ENCODE results near the gene GJC3. TPM values are rescaled to one million over a fixed set of nuclear protein-coding genes. Genes with fewer than 3 reads are reported as not detected.

GJC3 gene
- total and polyA plus RNA-seq, 2 of the 13 experiments (the other 11 are each of a cell fraction or from before 2014, with no cell fraction given): 0.75 to 1.4 TPM

DNA sequence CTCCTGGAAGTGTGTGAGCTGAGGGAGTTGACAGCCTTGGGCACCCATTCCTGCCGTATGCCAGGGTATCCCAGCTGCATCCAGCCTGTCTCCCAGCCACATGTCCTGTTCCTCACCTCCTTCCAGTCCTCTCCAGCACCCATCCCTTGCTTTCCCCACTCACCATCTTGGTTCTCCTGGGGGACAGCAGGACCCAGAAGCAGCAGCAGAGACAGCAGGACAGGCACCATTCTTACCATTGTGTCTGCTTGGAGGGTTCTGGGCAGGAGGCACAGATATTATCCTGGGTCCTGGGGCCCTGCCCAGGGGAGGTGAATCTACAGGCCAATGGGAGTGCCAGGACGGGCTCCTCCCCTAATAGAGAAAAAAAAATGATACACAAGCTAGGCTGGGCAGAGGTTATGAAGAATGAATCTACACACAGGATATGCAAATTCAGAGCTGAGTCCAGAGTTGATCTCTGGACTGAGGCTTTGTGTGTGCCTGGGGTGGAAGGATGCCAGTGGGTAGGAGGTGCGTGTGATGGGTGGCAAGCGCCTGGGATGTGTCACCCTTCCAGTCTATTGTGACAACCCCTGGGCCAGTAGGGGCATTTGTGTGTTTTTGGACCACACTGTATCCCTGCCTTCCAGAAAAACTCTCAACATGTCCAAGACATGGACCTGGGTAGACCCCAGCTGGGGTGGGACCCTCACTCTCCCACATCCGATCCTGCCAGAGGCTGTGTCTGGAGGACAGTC, 46.5 kb upstream of the GJC3 start, which contains the start of gene AZGP1 (continued):
- TF ChIP-seq ZNF883 (CRISPR knock-in tag; IDR thresholded peaks at IDR 0.05; ENCODE audit: not compliant biosample characterization) (no peak), NONO (IDR thresholded peaks at IDR 0.05) (no peak), NONO (CRISPR knock-in tag; conservative IDR thresholded peaks at IDR 0.05) (no peak; the same call in 1 of the 2 replicates), ZNF17 (CRISPR knock-in tag; IDR thresholded peaks at IDR 0.05) (no peak), NFATC3 (CRISPR knock-in tag; IDR thresholded peaks at IDR 0.05) (no peak), ZNF251 (CRISPR knock-in tag; IDR thresholded peaks at IDR 0.05) (no peak), ARHGAP35 (CRISPR knock-in tag; IDR thresholded peaks at IDR 0.05; ENCODE audit: borderline replicate concordance) (no peak), ZNF274 (CRISPR knock-in tag; IDR thresholded peaks at IDR 0.05) (no peak), POLR2A (IDR thresholded peaks at IDR 0.05; ENCODE audit: insufficient read depth in 1 of 2, low read depth in 2 of 2, low read length in 2 of 2) (peak; percentile 60 to 88), MXI1 (IDR thresholded peaks at IDR 0.05; ENCODE audit: borderline replicate concordance, low read depth, low read length) (peak; percentile 56; the same call in 1 of the 3 replicates), ZMYM2 (CRISPR knock-in tag; IDR thresholded peaks at IDR 0.05) (no peak), ZNF546 (CRISPR knock-in tag; conservative IDR thresholded peaks at IDR 0.05) (no peak), DBP (CRISPR knock-in tag; IDR thresholded peaks at IDR 0.05; ENCODE audit: not compliant biosample characterization) (no peak), SMARCC2 (IDR thresholded peaks at IDR 0.05) (no peak), ZNF12 (CRISPR knock-in tag; IDR thresholded peaks at IDR 0.05) (no peak), CBFB (CRISPR knock-in tag; IDR thresholded peaks at IDR 0.05) (no peak), CEBPG (CRISPR knock-in tag; IDR thresholded peaks at IDR 0.05) (0 out of 2 replicates have a peak, but pooled peaks have one; percentile 5), ZNF850 (CRISPR knock-in tag; conservative IDR thresholded peaks at IDR 0.05) (no peak), SRSF4 (IDR thresholded peaks at IDR 0.05; ENCODE audit: low read depth, low read length, poor library complexity, severe bottlenecking) (no peak), CC2D1A (CRISPR knock-in tag; IDR thresholded peaks at IDR 0.05) (no peak), KDM5A (IDR thresholded peaks at IDR 0.05; ENCODE audit: borderline replicate concordance, low read length) (no peak; the same call in 1 of the 2 replicates), MED13 (CRISPR knock-in tag; IDR thresholded peaks at IDR 0.05) (no peak), RBM22 (optimal IDR thresholded peaks at IDR 0.05; ENCODE audit: low read length) (no peak), ZNF598 (CRISPR knock-in tag; IDR thresholded peaks at IDR 0.05; ENCODE audit: borderline replicate concordance) (0 out of 2 replicates have a peak, but pooled peaks have one; percentile 58)
- TF ChIP-seq, protein P1, sequence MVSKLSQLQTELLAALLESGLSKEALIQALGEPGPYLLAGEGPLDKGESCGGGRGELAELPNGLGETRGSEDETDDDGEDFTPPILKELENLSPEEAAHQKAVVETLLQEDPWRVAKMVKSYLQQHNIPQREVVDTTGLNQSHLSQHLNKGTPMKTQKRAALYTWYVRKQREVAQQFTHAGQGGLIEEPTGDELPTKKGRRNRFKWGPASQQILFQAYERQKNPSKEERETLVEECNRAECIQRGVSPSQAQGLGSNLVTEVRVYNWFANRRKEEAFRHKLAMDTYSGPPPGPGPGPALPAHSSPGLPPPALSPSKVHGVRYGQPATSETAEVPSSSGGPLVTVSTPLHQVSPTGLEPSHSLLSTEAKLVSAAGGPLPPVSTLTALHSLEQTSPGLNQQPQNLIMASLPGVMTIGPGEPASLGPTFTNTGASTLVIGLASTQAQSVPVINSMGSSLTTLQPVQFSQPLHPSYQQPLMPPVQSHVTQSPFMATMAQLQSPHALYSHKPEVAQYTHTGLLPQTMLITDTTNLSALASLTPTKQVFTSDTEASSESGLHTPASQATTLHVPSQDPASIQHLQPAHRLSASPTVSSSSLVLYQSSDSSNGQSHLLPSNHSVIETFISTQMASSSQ (IDR thresholded peaks at IDR 0.05; ENCODE audit: low read depth): no peak
- TF ChIP-seq, protein P1 (CRISPR knock-in tag; IDR thresholded peaks at IDR 0.05; ENCODE audit: borderline replicate concordance): 0 out of 2 replicates have a peak, but pooled peaks have one; percentile 46

All from HepG2 (cell line).